ENCODE measurements around the gene CLIC1.

Gene CLIC1

GRCh38 chr6:31737991-31738979 lies 2.0 kb upstream of the CLIC1 start:
- no peak for DNase-seq

DNA sequence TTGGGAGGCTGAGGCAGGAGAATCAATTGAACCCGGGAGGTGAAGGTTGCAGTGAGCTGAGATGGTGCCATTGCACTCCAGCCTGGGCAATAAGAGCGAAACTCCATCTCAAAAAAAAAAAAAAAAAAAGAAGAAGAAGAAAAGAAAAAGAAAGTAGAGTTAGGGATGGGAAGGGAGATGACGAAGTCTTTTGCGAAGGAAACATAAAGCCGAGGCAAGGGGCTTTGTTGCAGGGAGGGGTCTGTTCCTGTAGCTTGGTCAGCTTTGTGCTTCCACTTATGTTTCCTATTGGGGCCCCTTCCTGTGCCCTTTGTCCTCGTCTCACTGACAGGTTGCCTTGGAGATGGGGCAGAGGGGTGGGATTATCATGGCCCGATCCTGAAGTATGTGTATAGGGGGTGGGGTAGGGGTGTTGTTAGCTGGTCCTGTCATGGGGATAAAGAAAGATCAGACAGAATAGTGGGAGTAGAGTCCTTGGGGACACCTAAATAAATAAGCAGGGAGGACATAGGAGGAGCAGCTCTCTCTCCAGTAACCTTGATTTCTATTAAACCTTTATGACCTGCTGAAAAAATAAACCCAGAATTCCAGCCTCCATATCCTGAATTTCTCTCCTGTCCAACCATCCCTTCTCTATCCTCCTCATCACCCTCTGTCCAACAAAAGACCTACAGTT lies 1.1 kb upstream of the CLIC1 start:
- DNase-seq: no peak

- DNase-seq: no peak
Observed at GRCh38 chr6:31736768-31737314, 511 bp upstream of the CLIC1 start.

DNA sequence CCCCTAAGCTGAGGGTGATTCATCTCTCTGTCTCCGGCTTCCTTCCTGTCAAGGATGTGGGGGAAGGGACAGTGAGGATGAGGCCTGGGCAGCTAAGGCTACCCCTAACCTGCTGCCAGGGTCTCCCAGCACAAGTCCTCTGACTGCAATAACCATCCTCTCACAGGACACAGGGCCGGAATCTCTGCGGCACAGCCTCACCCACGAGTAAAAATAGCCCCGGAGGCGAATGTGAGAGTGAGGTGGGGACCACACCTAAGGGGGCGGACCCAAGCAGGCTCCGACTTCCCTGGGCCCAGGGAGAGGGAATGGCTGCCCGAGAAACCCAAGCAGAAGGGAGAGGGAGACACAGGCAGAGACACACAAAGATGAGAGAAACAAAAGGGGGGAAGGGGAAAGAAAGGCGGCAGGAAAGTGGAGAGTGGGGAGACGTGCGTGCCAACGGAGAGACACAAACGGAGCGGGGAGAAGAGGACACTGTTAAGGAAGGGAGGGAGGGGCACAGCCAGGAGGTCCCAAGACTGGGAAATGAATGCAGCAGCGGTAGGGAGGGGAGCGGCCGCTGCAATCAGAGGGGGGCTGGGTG lies 1.4 kb downstream of the CLIC1 start:
- peak; percentile 53 for DNase-seq

DNA sequence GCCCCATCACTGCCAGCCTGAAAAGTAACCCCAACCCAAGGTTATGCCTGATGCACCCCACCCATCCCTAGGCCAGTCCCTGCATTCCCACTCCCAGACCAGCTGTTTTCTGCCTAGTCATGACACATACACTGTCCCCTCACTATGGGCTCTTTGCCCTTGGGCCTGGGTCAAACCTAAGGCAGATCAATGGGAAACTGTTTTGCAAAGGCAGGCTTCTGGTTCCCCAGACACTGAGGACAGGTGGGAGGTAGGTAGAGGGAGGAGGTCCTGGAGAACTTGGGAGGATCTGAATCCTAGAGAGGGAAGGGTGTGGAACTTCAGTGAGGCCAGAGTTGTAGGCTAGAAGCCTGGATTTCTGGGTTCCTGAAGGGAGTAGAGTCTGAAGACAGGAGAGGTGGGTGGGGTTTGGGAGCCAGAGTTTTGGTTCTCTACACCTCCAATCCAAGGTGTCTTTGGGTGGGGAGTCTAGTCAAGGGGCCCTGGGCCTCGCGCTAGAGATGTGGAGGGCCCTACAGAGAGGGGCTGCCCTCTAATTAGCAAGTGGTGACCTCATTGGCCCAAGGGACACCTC lies 2.0 kb downstream of the CLIC1 start:
- no peak for DNase-seq

DNA sequence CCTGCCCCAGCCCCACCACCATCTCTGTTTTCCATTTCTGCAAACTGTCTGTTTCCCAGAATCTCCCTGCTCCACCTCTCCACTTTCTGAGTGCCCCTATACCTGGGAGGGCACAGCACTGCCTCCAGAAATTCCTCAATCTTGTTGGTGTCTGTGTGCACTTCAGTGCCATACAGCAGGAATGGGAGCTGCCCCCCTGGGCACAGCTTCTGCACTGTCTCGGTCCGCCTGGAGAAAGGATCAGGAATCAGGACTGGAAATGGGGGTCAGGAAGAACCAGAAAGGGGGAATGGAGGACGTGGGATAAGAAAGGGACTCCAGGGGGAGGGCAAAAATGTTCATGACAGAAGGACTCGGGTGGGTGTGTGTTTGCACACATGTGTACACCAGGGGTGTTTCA lies 2.6 kb downstream of the CLIC1 start:
- DNase-seq: no peak

DNA sequence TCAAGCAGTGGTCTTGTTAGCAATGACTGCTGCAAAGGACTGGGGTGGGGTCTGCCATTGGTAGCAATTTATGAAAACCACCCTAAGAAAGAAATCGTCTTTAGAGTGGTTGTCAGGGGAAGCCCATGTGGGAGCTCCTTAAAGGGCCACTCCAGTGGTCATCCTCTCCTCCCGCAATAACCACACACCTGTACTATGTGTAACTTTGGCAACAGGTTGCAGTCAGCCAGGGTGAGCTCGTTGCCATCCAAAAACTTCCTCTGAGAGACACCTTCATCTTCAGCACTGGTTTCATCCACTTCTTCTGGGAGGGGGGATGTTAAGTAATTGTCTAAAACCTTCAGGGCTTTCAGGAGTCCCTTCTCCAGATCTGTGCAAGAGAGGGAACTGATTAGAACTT lies 4.3 kb downstream of the CLIC1 start:
- DNase-seq: no peak

GRCh38 chr6:31730631-31731086 lies 5.7 kb downstream of the CLIC1 start:
- DNase-seq: no peak

- DNase-seq: peak; percentile 71
Observed at GRCh38 chr6:31729979-31730630, 6.2 kb downstream of the CLIC1 start.

- peak; percentile 76 for DNase-seq
Observed at GRCh38 chr6:31729515-31729978, 6.8 kb downstream of the CLIC1 start.

GRCh38 chr6:31728767-31729514 lies 7.4 kb downstream of the CLIC1 start, which contains the start of gene DDAH2:
DDAH2 (minus strand) TSS chr6:31729299; CDS start chr6:31729161, 138 bp downstream.
- no peak for DNase-seq

DNA sequence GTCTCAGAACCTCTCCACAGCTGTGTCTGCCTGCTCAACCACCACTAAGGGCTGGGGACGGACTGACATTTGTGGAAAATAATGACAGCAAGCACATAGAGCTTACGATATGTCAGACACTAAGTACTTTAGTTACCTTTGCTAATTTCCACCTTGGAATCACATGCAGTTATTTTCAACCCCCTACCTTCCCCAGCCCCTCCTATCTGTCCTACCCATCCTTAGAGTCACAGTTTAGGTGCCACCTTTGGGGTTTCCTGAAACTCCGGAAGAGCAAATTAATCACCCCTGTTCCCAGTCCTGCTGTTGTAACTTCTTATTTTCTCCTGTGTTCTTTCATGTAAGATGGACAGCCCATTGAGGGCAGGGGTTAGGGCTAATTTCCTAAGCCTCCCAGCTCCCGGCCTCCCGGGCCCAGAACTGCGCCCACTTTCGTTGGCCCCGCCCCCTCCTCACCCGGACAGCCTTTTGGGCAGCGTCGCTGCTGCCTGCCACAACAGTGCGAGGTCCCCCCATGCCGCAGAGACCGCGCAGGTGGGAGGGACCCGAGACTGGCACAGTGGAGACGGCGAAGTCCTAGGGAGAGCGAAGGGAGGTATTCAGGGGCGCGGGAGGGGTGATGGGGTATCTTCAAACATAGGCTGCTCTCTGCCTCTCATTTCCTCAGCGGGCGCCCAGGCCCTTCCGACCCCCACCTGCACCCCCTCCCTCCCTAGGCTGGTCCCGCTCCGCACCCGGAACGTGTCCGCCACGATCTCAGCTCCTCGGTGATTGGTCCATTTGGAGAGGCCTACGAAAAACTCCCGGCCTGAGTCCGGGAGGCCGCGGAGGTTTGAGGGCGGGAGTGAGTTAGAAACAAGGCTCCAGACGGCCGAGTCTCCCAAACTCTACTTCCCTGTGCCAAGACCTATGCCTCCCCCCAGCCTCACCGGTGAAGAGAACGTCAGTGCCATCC lies 8.3 kb downstream of the CLIC1 start:
- no peak for DNase-seq

- DNase-seq: no peak
Observed at GRCh38 chr6:31727034-31727716, 9.2 kb downstream of the CLIC1 start.

DNA sequence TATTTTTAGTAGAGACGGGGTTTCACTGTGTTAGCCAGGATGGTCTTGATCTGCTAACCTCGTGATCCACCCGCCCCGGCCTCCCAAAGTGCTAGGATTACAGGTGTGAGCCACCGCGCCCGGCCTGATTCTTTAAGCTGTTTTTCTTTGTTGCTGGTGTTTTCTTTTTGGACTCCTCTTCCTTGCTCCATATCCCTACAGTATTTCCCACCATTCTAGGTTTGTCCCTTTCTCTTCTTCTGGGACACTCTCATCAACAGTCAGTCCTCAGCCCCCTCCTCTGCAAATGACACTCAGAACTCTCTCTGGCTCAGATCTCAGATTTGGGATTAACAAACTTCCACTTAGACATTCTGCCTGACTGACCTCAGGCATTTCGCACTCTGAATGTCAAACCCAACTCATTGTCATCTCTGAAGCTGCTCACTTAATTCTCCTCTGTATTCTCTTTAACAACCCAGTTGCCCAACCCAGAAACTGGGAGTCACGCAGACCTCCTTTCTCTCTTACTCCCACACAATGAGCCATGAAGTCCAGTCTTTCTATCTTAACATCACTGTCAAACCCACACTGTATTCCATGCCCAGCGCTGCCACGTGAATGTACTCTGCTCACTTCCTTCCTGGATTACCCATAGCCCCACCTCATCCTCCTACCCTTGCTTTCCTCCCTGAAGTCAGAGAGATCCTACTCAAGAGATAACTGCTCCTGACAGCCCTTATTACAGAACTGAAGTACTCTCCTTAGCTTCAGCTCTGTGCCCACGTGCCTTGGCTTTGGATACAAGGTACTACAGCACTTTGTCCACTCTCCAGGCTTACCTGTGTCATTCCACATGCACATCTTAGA lies 10.6 kb downstream of the CLIC1 start:
- DNase-seq: no peak

GRCh38 chr6:31723980-31724691 lies 12.2 kb downstream of the CLIC1 start:
- DNase-seq: no peak

DNA sequence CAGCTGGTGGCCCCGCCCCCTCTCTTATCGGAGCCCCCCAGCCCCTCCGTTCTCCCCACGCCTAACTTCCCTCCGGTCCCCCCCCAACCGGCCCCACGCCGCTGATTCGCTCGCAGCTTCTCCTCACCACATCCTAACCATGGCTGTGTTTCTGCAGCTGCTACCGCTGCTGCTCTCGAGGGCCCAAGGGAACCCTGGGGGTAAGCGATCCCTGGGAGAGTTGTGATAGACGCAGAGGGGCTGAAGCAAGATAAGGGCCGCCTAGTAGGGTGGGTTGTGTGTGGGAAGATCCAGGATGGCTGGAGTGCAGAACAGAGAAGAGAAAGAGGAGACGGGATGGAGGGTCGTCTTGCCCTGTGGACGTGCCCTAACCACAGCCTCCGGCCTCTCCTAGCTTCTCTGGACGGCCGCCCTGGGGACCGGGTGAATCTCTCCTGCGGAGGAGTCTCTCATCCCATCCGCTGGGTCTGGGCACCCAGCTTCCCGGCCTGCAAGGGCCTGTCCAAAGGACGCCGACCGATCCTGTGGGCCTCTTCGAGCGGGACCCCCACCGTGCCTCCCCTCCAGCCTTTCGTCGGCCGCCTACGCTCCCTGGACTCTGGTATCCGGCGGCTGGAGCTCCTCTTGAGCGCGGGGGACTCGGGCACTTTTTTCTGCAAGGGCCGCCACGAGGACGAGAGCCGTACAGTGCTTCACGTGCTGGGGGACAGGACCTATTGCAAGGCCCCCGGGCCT lies 12.9 kb downstream of the CLIC1 start, which contains the start of gene MPIG6B:
Gene MPIG6B (plus strand): TSS at position 129 of the 735 bp plus-strand sequence. CDS start 11 bp downstream, at position 140.
- no peak for DNase-seq

- DNase-seq: no peak
Observed at GRCh38 chr6:31722173-31722572, 14.2 kb downstream of the CLIC1 start.

Data from activated CD4-positive, CD25-positive, alpha-beta regulatory T cell treated with anti-CD3 and anti-CD28 coated beads, Interleukin-2, amount 50 U/mL, for 72 hours (primary cell).